Right cardiac atrium (tissue), 5 donors: Measurements from ENCODE around the gene ZNF710. TPM values are rescaled to one million over a fixed set of nuclear protein-coding genes. Genes with fewer than 3 reads are reported as not detected.

Source experiments
- ATAC-seq, 2 donors: fragments of 200-7000 bp; cut with Tn5 transposase; one replicate each; pipeline versions ENCODE4 v1.8.0 to v1.9.1; 2020; ENCODE audit warnings: moderate library complexity in 2 of 2, mild to moderate bottlenecking in 1 of 2
- DNase-seq, 3 donors: peaks; one replicate each; pipeline ENCODE4 v3.0.0-alpha.2; 2020
- H3K27ac ChIP-seq: one replicate; pipeline ENCODE4 v1.5.1; 2013; ENCODE audit warnings: mild to moderate bottlenecking, low read length, control low read depth, moderate library complexity
- H3K27me3 ChIP-seq: one replicate; pipeline ENCODE4 v1.6.1; 2013; ENCODE audit not compliant: control insufficient read depth, insufficient read depth
- H3K4me1 ChIP-seq: one replicate; pipeline ENCODE4 v1.6.1; 2013; ENCODE audit warnings: low read length; ENCODE audit not compliant: control insufficient read depth, insufficient read depth
- H3K4me3 ChIP-seq: one replicate; pipeline ENCODE4 v1.5.1; 2013; ENCODE audit warnings: low read length, control low read depth
- H3K9me3 ChIP-seq: one replicate; pipeline ENCODE4 v1.6.1; 2013; ENCODE audit warnings: low read length; ENCODE audit not compliant: control insufficient read depth
- WGBS: extraction: QIAGEN DNeasy Blood & Tissue Kit; methylation state at CpG from one replicate; pipeline ENCODE4 v1.1.7; 2013; 5-methylcytosine and 5-hydroxymethylcytosine counted together
- intact Hi-C, 4 donors: fragments of 100-400 bp; cut with DNase I; formaldehyde crosslinking; loops; one replicate each; pipeline versions ENCODE4 v1.11.0 to v1.14.0; 2022 to 2023
- polyA plus RNA-seq: library from polyadenylated mRNA; stranded (reverse); fragments of 200-250 nt; gene quantifications from one replicate; pipeline ENCODE4 v1.2.3, GENCODE V29; 2013
- total RNA-seq, 4 donors: library from RNA; stranded (reverse); fragmentation: NEBNext Ultra II Directional; extraction: Animal tissue kit (Norgen Biotek cat#: 25700); gene quantifications; one replicate each; pipeline ENCODE4 v1.2.1, GENCODE V29; 2021
- donor health status: healthy with polysubstance abuse.
- donor health status: DM: no; HTN: yes; CAD: no.
- donor health status: DM: no; HTN: no; CAD: no.
- donor health status: DM: no; HTN: yes; CAD: no; lungs with severe emphysema.
- donor health status: DM: yes; HTN: yes; CAD: no.

ZNF710 gene
- total and polyA plus RNA-seq, 5 donors, result 3.4 to 10.2 (median 7.8) TPM

DNA sequence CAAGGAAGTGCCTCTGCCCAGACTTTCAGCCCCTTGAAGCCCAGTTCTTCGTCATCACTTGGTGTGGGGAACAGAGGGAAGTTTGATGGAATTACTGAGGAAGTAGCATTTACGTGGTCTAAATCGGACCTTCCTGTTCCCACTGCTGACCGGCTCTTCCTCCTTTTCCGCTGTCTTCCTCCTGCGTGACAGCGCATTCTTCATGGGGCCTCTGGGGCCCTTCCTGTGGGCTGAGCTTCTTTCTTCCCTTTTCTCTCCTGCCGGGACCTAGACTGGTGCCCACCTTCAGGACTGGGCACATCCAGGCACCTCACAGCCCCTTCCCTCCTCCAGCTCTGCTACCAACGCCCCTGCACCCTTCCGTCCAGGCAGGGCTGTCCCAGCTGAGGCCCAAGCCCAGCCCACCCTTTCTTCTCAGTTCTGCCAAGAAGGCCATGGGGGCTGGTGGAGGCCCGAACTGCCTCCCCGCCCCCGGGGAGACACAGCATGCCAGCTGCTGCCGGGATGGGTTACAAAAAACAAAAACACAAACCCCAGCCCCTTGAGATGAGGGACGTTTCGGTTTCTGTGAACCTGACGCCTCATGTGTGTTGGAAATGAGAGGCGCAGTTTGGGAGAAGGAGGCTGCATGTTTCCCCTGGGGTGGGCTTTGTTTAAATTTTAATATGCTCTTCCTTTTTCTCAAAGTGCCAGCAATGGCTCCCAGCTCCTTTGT lies 19.1 kb downstream of the ZNF710 start:
- H3K27ac ChIP-seq, result peak overlapping the region; percentile 78
- intact Hi-C loops, result no loop called here
- WGBS, result 55% methylated on average over 17 of the region's 18 CpGs
- no peaks in the 10 kb centered on the region for H3K27me3 ChIP-seq
- DNase-seq (peak; percentile 26 to 69 (median 66)), ATAC-seq (peak; percentile 72 to 73)
- H3K9me3 ChIP-seq, result no peaks in the 10 kb centered on the region
- H3K4me1 ChIP-seq, result peaks cover 7% of the 10 kb centered on the region
- no peak overlapping the region for H3K4me3 ChIP-seq

DNA sequence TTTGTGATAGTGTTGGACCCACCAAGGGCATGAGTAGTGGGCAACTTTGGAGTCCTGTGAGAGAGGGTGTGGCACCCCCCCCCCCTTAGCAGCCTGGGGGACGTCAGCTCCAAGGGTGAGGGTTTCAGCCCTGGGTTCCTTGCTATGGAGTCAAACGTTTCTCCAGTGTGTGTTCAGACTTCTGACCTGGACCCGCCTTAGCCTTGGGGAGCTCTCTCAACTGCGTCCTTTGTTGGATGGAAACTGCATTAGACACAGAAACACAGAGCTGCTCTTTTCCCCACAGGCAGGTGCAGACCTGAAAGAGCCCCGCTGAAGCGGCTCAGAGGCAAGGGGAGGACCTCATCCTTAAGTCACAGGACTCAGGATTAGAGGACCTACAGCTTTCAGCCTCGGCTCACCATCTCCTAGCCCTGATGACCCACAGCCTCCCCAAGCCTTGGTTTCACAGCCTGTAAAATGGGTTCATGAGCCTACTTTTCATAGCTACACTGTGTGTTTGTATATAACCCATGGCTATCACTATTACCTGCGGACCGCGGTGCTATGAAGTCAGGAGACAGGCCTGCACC lies 19.9 kb downstream of the ZNF710 start:
- H3K27me3 ChIP-seq, result no peaks in the 10 kb centered on the region
- DNase-seq (no peak), ATAC-seq (no peak)
- no peaks in the 10 kb centered on the region for H3K9me3 ChIP-seq
- no peak overlapping the region for H3K4me3 ChIP-seq
- H3K4me1 ChIP-seq, result peaks cover 7% of the 10 kb centered on the region
- H3K27ac ChIP-seq, result no peak overlapping the region
- WGBS, result 87% methylated on average over 10 of the region's 10 CpGs
- intact Hi-C loops, result no loop called here

DNA sequence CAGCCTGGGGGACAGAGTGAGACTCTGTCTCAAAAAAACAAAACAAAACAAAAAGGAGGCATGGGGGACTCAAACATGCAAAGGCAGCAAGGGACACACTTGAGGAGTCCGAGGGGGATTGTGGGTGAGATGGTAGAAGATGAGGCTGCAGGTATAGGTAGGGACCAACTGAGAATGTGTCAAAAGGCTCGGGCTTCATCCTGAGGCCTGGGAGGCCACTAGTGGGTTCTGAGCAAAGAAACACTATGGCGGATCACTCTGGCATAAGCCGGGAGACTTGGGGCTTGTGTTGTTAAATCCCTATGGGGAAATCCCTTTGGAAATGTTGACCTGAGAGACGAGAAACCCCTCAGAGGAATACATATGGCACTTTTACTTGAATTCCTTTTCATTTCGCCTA lies 21.2 kb downstream of the ZNF710 start:
- Histone ChIP-seq H3K27me3 (no peaks in the 10 kb centered on the region), H3K4me3 (no peak overlapping the region), H3K9me3 (no peaks in the 10 kb centered on the region), H3K4me1 (peaks cover 7% of the 10 kb centered on the region), H3K27ac (no peak overlapping the region)
- DNase-seq, result no peak
- ATAC-seq, result no peak
- WGBS, result 90% methylated on average over 6 of the region's 6 CpGs
- intact Hi-C loops, result no loop called here

DNA sequence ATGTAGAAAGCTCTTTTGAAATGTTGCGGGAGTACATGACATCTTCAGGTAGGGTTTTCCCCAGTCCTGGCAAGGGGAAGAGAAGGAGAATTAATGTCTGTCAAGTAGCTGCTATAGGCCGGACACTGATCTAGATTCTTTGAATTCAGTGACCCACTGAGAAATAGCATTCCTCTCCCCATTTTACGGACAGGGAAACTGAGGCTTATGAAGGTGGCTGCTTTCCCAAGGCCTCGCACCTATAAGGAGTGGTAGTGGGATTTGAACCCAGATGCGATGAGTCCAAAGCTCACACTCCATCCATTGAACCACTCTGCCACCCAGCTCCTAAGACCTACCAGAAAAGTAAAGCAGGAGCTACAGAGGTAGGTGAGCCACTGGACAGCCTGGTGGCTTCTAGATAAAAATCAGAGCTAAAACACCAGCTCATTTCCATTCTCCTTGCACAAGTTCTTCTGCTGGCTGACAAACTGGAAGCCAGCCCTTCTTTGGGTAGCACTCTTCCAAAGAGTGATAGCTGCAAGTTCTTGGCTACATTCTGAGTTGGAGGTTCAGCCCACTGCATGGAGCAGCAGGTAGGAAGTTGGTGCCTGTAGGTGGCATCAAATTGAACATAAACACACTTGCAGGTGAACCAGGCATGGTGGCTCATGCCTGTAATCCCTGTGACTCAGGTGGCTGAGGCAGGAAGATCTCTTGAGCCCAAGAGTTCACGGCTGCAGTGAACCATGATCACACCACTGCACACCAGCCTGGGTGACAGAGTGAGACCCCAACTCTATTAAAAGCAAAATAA lies 22.0 kb downstream of the ZNF710 start:
- DNase-seq (no peak), ATAC-seq (no peak)
- WGBS, result 81% methylated on average over 6 of the region's 6 CpGs
- no peaks in the 10 kb centered on the region for H3K27me3 ChIP-seq
- intact Hi-C loops, result no loop called here
- no peaks in the 10 kb centered on the region for H3K9me3 ChIP-seq
- no peak overlapping the region for H3K4me3 ChIP-seq
- H3K4me1 ChIP-seq, result peaks cover 7% of the 10 kb centered on the region
- no peak overlapping the region for H3K27ac ChIP-seq

DNA sequence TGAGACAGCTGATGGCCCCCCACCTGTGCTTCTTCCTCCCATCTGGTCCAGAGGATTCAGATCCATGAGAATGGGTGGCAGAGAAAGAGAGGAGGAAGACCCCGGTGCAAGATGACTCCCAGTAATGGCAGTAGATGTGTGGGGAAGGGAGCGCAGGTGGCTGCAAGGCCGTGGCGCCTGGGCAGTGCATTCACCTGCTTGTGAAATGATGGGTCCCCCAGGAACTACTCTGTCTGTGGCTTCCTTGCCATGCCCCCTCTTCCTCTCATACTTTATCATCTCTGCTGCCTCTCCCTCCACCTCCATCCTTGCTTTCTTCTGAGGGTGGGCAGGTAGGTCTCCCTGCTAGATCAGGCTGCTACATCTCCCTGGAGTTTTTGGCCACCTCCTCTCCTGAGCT lies 23.3 kb downstream of the ZNF710 start:
- WGBS, result 97% methylated on average over 4 of the region's 4 CpGs
- Histone ChIP-seq H3K27ac (no peak overlapping the region), H3K27me3 (no peaks in the 10 kb centered on the region), H3K4me3 (no peak overlapping the region), H3K9me3 (no peaks in the 10 kb centered on the region), H3K4me1 (peaks cover 7% of the 10 kb centered on the region)
- ATAC-seq (no peak), DNase-seq (no peak)
- intact Hi-C loops, result no loop called here

DNA sequence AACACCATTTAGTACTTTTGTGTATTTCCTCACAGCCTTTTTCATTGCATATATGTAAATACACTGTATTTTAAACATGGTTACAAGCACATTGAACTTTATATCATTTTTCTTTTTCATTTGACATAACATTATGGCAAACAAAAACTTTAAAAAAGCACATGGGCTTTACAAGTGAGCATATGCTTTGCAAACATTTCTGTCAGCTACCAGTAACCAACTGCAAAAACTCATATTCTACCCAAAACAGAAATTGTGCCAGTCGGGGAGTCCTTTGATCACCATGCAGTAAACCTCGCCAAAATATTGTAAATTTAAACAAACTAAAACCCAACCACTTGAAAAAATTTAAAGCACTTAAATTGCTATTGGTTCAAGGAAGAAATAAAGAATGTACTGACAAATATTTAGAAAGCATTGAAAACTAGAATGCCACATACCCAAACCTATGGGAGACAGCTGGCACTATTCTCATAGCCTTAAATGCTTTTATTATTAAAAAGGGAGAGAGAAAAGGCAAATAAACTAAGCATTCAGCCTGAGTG lies 24.4 kb downstream of the ZNF710 start:
- Histone ChIP-seq H3K27ac (no peak overlapping the region), H3K9me3 (no peaks in the 10 kb centered on the region), H3K4me3 (no peak overlapping the region), H3K27me3 (no peaks in the 10 kb centered on the region), H3K4me1 (no peaks in the 10 kb centered on the region)
- ATAC-seq (no peak), DNase-seq (no peak)
- intact Hi-C loops, result no loop called here
- WGBS, result 85% methylated on average over 2 of the region's 2 CpGs

DNA sequence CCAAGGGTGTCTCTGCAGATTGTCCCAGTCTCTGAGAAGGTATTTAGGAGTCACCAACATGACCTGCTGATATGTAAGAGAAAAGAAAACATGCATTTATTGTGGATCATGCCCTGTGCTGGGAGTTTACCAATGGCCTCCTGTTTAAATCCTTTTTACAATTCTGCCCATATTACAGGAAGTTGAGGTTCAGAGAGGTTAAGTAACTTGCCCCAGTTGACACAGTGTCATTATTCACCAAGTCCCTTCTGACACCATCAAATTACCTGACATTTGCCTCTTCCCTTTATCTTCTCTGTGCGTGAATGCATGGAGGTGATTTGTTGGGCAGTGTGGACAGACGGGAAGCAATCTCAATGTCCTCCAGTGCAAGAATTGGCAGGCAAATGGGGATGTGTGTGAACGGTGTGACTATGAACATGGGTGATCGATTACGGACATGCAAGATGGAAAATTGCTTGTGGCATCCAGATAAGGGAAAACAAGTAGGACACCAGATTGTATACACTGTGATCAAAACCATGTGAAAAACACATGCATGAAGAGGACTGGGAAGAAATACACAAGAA lies 27.3 kb downstream of the ZNF710 start:
- H3K9me3 ChIP-seq, result no peaks in the 10 kb centered on the region
- WGBS, result 92% methylated on average over 5 of the region's 5 CpGs
- DNase-seq, result no peak
- intact Hi-C loops, result no loop called here
- H3K27ac ChIP-seq, result no peak overlapping the region
- H3K4me1 ChIP-seq, result peaks cover 4% of the 10 kb centered on the region
- no peak for ATAC-seq
- no peak overlapping the region for H3K4me3 ChIP-seq
- no peaks in the 10 kb centered on the region for H3K27me3 ChIP-seq

DNA sequence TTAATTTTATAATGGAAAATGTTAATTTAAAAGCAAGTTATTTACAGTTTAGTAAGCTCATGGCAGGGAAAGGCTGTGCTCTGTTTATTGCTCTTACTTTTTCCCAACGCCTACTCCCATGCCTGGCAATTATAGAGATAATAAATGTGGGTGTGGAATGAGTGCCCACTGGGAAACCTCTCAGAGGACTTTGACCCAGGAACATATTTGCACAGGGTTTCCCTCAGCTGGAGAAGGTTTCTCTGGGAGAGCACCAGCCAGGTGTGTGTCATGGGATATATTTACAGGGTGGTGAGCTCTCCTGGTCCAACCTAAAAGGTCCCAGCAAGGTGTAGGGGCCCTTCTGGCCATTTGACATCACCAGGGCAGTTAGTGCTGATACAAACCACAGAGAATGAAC lies 27.9 kb downstream of the ZNF710 start:
- DNase-seq, result no peak
- Histone ChIP-seq H3K4me1 (peaks cover 7% of the 10 kb centered on the region), H3K4me3 (no peak overlapping the region), H3K27me3 (no peaks in the 10 kb centered on the region), H3K27ac (no peak overlapping the region), H3K9me3 (no peaks in the 10 kb centered on the region)
- intact Hi-C loops, result no loop called here
- ATAC-seq, result peak in 1 of 2 donors; percentile 36
- WGBS, result 91% methylated on average over 1 of the region's 1 CpG

DNA sequence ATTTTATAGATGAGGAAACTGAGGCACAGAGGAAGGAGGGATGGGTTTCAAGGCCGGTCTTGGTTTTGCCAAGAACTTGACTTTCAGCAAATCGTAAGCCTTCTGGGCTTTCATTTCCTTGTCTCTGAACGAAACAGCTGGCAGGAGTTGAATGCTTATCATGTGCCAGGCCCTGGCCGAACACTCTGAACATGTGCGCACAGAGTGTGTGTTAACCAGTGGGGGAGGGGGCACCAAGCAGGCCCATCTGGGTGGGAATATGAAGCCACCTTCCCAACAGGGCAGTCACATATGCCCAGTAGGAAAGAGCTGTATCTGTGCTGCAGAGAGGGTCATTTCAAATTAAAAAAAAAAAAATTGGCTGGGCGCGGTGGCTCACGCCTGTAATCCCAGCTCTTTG lies 29.3 kb downstream of the ZNF710 start:
- intact Hi-C loops, result no loop called here
- no peak overlapping the region for H3K27ac ChIP-seq
- 77% methylated on average over 8 of the region's 8 CpGs for WGBS
- H3K27me3 ChIP-seq, result no peaks in the 10 kb centered on the region
- DNase-seq, result peak in 1 of 3 donors; percentile 45
- peaks cover 9% of the 10 kb centered on the region for H3K4me1 ChIP-seq
- H3K4me3 ChIP-seq, result no peak overlapping the region
- no peaks in the 10 kb centered on the region for H3K9me3 ChIP-seq
- ATAC-seq, result no peak

DNA sequence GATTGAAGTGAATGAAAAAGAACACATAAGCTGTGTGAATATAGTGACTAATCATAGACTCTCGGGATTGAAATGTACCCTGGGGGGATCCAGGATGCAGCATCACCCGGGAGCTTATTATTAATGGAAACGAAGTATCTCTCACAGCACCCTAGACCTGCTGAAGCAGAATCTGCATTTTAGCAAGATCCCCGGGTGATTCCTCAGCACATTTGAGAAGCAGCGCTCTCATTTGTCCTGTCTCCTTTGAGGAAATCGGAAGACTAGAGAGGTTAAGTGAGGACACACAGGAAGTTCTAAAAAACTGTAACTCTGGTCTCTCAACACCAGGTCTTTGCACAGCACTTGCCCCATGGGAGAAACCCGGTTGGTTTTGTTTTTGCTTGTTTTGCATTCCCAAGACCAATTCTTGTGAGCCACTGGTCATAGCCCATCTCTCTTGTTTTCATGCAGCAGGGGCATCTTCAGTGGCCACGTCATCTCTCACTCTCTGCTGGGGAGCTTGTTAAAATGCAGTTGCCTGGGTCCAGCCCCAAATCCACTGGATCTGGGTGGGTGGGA lies 30.2 kb downstream of the ZNF710 start:
- 37% methylated on average over 8 of the region's 8 CpGs for WGBS
- no peak for DNase-seq
- peaks cover 10% of the 10 kb centered on the region for H3K4me1 ChIP-seq
- peak overlapping the region; percentile 56 for H3K27ac ChIP-seq
- intact Hi-C loops, result no loop called here
- ATAC-seq, result peak; percentile 15 to 36
- H3K27me3 ChIP-seq, result no peaks in the 10 kb centered on the region
- no peak overlapping the region for H3K4me3 ChIP-seq
- no peaks in the 10 kb centered on the region for H3K9me3 ChIP-seq
